K562 (cell line): ENCODE data around the gene PYY. TPM values are rescaled to one million over a fixed set of nuclear protein-coding genes. Genes with fewer than 3 reads are reported as not detected.
"Not testable (repeated sequence)": the region's sequence is repeated elsewhere in the genome, so short reads cannot be mapped to it uniquely, and the experiment has no call there.

Source experiments
- ATAC-seq: fragments of 200-7000 bp; cut with Tn5 transposase; 3 replicates; pipeline ENCODE4 v1.9.1; 2020; ENCODE audit warnings: moderate library complexity
- BruUV-seq: library from RNA; stranded (reverse); fragments of 400-500 nt; replicated peaks from 2 replicates; lab custom pipeline; 2021; lab: Mats Ljungman, UMichigan
- CTCF ChIA-PET: fragments of 300-600 bp; formaldehyde crosslinking; extraction: SDS; loops from one replicate; lab custom pipeline; 2021; ENCODE audit warnings: low intra/inter-chr PET ratio; lab: Yijun Ruan, JAX
- POLR2A ChIA-PET: fragments of 300-600, 350-650 bp; sonication (Branson Sonifier 250); formaldehyde crosslinking; extraction: SDS; loops from one replicate; lab custom pipeline; 2021; ENCODE audit warnings: antibody characterized with exemption, inconsistent platforms; lab: Yijun Ruan, JAX
- DNase-seq, 4 experiments: peaks; one replicate each; pipeline versions ENCODE4 v3.0.0 to v3.0.0-alpha.2; 2011 to 2018; ENCODE audit warnings: low spot score in 3 of 4, mixed read lengths in 3 of 4; ENCODE audit errors: extremely low read depth in 1 of 4
- FAIRE-seq: peaks from 2 replicates; lab custom pipeline; 2011; peaks lifted over from hg19 to GRCh38; lab: Jason Lieb, UNC
- H2AFZ ChIP-seq: 2 replicates; pipeline ENCODE4 v1.6.0; 2011; ENCODE audit warnings: low read depth, low read length, control low read depth, inconsistent platforms
- H3K27ac ChIP-seq: fragments of 200-600 bp; 3 replicates; pipeline ENCODE4 v1.8.0; 2011; ENCODE audit warnings: low read depth, mild to moderate bottlenecking, control low read depth, inconsistent platforms, low read length, moderate library complexity, mixed read lengths; ENCODE audit errors: extremely low read depth
- H3K27me3 ChIP-seq, 2 experiments: fragments of 300-600 bp in 1 of 2; 2 replicates in 1 of 2; 3 replicates in 1 of 2; pipeline versions ENCODE4 v1.6.0 to v1.8.0; 2011; ENCODE audit warnings: inconsistent platforms in 2 of 2, low read length in 2 of 2, mild to moderate bottlenecking in 1 of 2, mixed read lengths in 1 of 2, moderate library complexity in 1 of 2; ENCODE audit not compliant: control insufficient read depth in 2 of 2, insufficient read depth in 2 of 2
- H3K36me3 ChIP-seq: fragments of 300-600 bp; 3 replicates; pipeline ENCODE4 v1.8.0; 2011; ENCODE audit warnings: mild to moderate bottlenecking, low read length, inconsistent platforms; ENCODE audit not compliant: control insufficient read depth, insufficient read depth
- H3K4me1 ChIP-seq, 2 experiments: fragments of 200-600 bp in 1 of 2; replicated peaks in 1 of 2; 2 replicates in 1 of 2; 3 replicates in 1 of 2; pipeline versions ENCODE4 v1.5.1 to v1.8.0; 2011; ENCODE audit warnings: inconsistent platforms in 2 of 2, low read length in 2 of 2, mild to moderate bottlenecking in 1 of 2, mixed read lengths in 1 of 2, moderate library complexity in 1 of 2; ENCODE audit not compliant: control insufficient read depth in 2 of 2, insufficient read depth in 2 of 2
- H3K4me2 ChIP-seq: 2 replicates; pipeline ENCODE4 v1.6.1; 2011; ENCODE audit warnings: low read length, control low read depth, inconsistent platforms, mixed read lengths; ENCODE audit not compliant: insufficient read depth
- H3K4me3 ChIP-seq: fragments of 200-600 bp; sonication (generic), shearing (Covaris generic); 2 replicates; pipeline ENCODE4 v1.5.1; 2016; ENCODE audit warnings: control low read depth, inconsistent platforms
- H3K79me2 ChIP-seq: fragments of 200-600 bp; 3 replicates; pipeline ENCODE4 v1.8.0; 2011; ENCODE audit warnings: low read length, inconsistent platforms; ENCODE audit not compliant: control insufficient read depth, insufficient read depth
- H3K9ac ChIP-seq, 2 experiments: 2 replicates each; pipeline versions ENCODE4 v1.6.0 to v1.6.1; 2011; ENCODE audit warnings: low read depth in 2 of 2, low read length in 2 of 2, control low read depth in 1 of 2, inconsistent platforms in 1 of 2, mild to moderate bottlenecking in 1 of 2, mixed read lengths in 1 of 2; ENCODE audit not compliant: insufficient read depth in 1 of 2
- H3K9me1 ChIP-seq: one replicate; pipeline ENCODE4 v1.6.0; 2011; ENCODE audit warnings: inconsistent platforms, mild to moderate bottlenecking, low read length, moderate library complexity; ENCODE audit not compliant: control insufficient read depth, insufficient read depth
- H3K9me3 ChIP-seq: replicated peaks from 2 replicates; pipeline ENCODE4 v1.5.1; 2011; ENCODE audit warnings: low read depth, low read length, inconsistent platforms; ENCODE audit not compliant: control insufficient read depth, insufficient read depth
- H4K20me1 ChIP-seq: replicated peaks from 2 replicates; pipeline ENCODE4 v1.6.1; 2011; ENCODE audit warnings: low read length, inconsistent platforms, mixed read lengths; ENCODE audit not compliant: control insufficient read depth, insufficient read depth
- ATF3 ChIP-seq, 2 experiments: fragments of 450-650 bp in 1 of 2; sonication (generic) in 1 of 2; formaldehyde crosslinking in 1 of 2; IDR thresholded peaks in 1 of 2; conservative IDR thresholded peaks in 1 of 2; 2 replicates each; pipeline versions ENCODE4 v1.6.1 to v1.8.1; 2016 to 2023; ENCODE audit warnings: mild to moderate bottlenecking in 2 of 2, moderate library complexity in 2 of 2, inconsistent platforms in 1 of 2, missing genetic modification reagents in 1 of 2
- FOS ChIP-seq: IDR thresholded peaks from 3 replicates; pipeline ENCODE4 v1.6.1; 2011; ENCODE audit not compliant: insufficient read length; ENCODE audit errors: extremely low read depth
- JUN ChIP-seq, 2 experiments: sonication (generic) in 1 of 2; formaldehyde crosslinking in 1 of 2; IDR thresholded peaks; 2 replicates each; pipeline versions ENCODE4 v1.6.1 to v1.8.0; 2012 to 2022; ENCODE audit warnings: borderline replicate concordance in 2 of 2, mild to moderate bottlenecking in 2 of 2, improper control_type of control experiment in 1 of 2, low read depth in 1 of 2, low read length in 1 of 2, missing genetic modification reagents in 1 of 2
- JUND ChIP-seq, 2 experiments: IDR thresholded peaks; 2 replicates in 1 of 2; 3 replicates in 1 of 2; pipeline ENCODE4 v1.6.1; 2011; ENCODE audit warnings: borderline replicate concordance in 2 of 2, low read depth in 2 of 2, low read length in 2 of 2, improper control_type of control experiment in 1 of 2, missing biosample characterization in 1 of 2, missing genetic modification characterization in 1 of 2, missing genetic modification reagents in 1 of 2
- MNT ChIP-seq, 2 experiments: fragments of 450-650 bp; conservative IDR thresholded peaks; 2 replicates each; pipeline ENCODE4 v1.6.1; 2017; ENCODE audit warnings: mild to moderate bottlenecking in 2 of 2, moderate library complexity in 2 of 2
- NFIC ChIP-seq: fragments of 450-650 bp; IDR thresholded peaks from 2 replicates; pipeline ENCODE4 v1.6.1; 2017; ENCODE audit warnings: mild to moderate bottlenecking, inconsistent platforms
- RCOR1 ChIP-seq, 2 experiments: IDR thresholded peaks; 2 replicates each; pipeline ENCODE4 v1.6.1; 2012; ENCODE audit warnings: low read depth in 2 of 2, low read length in 2 of 2, borderline replicate concordance in 1 of 2, improper control_type of control experiment in 1 of 2
- SMARCA4 ChIP-seq: fragments of 450-650 bp; IDR thresholded peaks from 2 replicates; pipeline ENCODE4 v1.6.1; 2016
- TEAD4 ChIP-seq, 2 experiments: sonication (generic) in 1 of 2; formaldehyde crosslinking in 1 of 2; IDR thresholded peaks; 2 replicates each; pipeline versions ENCODE4 v1.6.1 to v1.8.0; 2012 to 2022; ENCODE audit warnings: borderline replicate concordance in 1 of 2, inconsistent platforms in 1 of 2, low read length in 1 of 2, mild to moderate bottlenecking in 1 of 2, missing genetic modification reagents in 1 of 2
- ZNF121 ChIP-seq: sonication (generic); formaldehyde crosslinking; conservative IDR thresholded peaks from 2 replicates; pipeline ENCODE4 v1.8.0; 2022; ENCODE audit warnings: missing genetic modification reagents
- WGBS: fragments of 100-300 bp; shearing (Covaris generic); methylation state at CpG from one replicate; pipeline ENCODE4 v1.1.6; 2016; ENCODE audit warnings: low coverage, mixed read lengths; ENCODE audit not compliant: insufficient coverage; ENCODE audit errors: missing lambda C conversion rate; 5-methylcytosine and 5-hydroxymethylcytosine counted together
- in situ Hi-C: fragments of 300-500 bp; cut with MboI; formaldehyde crosslinking; loops from 4 replicates; pipeline ENCODE4 v1.15.0; 2018; ENCODE audit warnings: inconsistent platforms, mixed read lengths
- intact Hi-C: fragments of 100-400 bp; cut with micrococcal nuclease; formaldehyde crosslinking; loops from 2 replicates; pipeline ENCODE4 v1.14.2; 2022
- polyA plus RNA-seq, 8 experiments: library from polyadenylated mRNA; depleted of rRNA in 4 of 8; stranded (reverse) in 5 of 8; unstranded in 3 of 8; fragments of >200 nt; fragmentation: Nextera tagmentation in 2 of 8; fragmentation: Illumina TruSeq in 1 of 8; extraction: Ambion mirVana in 2 of 8; extraction: Trizol in 1 of 8; gene quantifications; 2 replicates each; pipeline versions ENCODE4 v1.2.1 to v1.2.3, GENCODE V29; 2011 to 2014; ENCODE audit warnings: inconsistent platforms in 1 of 8, missing spikeins in 1 of 8
- total RNA-seq, 7 experiments: library from RNA; depleted of rRNA in 6 of 7; stranded (reverse); fragments of >200 nt in 6 of 7; fragmentation: Illumina TruSeq in 2 of 7; extraction: Trizol in 2 of 7; gene quantifications; 2 replicates each; pipeline versions ENCODE4 v1.2.1 to v1.2.3, GENCODE V29; 2011 to 2021; ENCODE audit warnings: low replicate concordance in 1 of 7

PYY gene
- total and polyA plus RNA-seq, 9 of the 15 experiments (the other 6 are each of a cell fraction or from before 2014, with no cell fraction given): not detected

- TF ChIP-seq TEAD4 (IDR thresholded peaks at IDR 0.05; ENCODE audit: low read length): peak; percentile 19; the same call in 1 of the 2 replicates
- TF ChIP-seq TEAD4 (CRISPR knock-in tag; IDR thresholded peaks at IDR 0.05; ENCODE audit: borderline replicate concordance): no peak
- TF ChIP-seq FOS: no peak
- peak; percentile 75 for TF ChIP-seq ATF3 (IDR thresholded peaks at IDR 0.05)
- TF ChIP-seq ATF3 (CRISPR knock-in tag; conservative IDR thresholded peaks at IDR 0.05): no peak
- peak; percentile 50; the same call in 1 of the 2 replicates for TF ChIP-seq ZNF121 (CRISPR knock-in tag)
- TF ChIP-seq NFIC: 0 out of 2 replicates have a peak, but pooled peaks have one; percentile 4
- peak; percentile 57; the same call in 1 of the 2 replicates for TF ChIP-seq JUN (IDR thresholded peaks at IDR 0.05; ENCODE audit: borderline replicate concordance, low read depth, low read length)
- TF ChIP-seq JUN (CRISPR knock-in tag; IDR thresholded peaks at IDR 0.05; ENCODE audit: borderline replicate concordance): no peak
- TF ChIP-seq RCOR1 (IDR thresholded peaks at IDR 0.05; ENCODE audit: borderline replicate concordance in 1 of 2, low read depth in 2 of 2, low read length in 2 of 2): peak in 1 of 2 experiments; percentile 52; a peak in 1 of 4 replicates
- peak; percentile 92 for TF ChIP-seq JUND (IDR thresholded peaks at IDR 0.05; ENCODE audit: borderline replicate concordance, low read depth, low read length)
- peak; percentile 90; the same call in 2 of the 3 replicates for TF ChIP-seq JUND (tag; IDR thresholded peaks at IDR 0.05; ENCODE audit: borderline replicate concordance, low read depth, low read length)
- TF ChIP-seq SMARCA4: peak; percentile 19; the same call in 1 of the 2 replicates
- no peak for TF ChIP-seq MNT (conservative IDR thresholded peaks at IDR 0.05)
These were observed 44.8 kb upstream of the PYY start (continued) for GRCh38 chr17:43998552-43998951.

GRCh38 chr17:43997180-43997579 lies 43.4 kb upstream of the PYY start:
- H3K4me3 ChIP-seq, intact Hi-C loops, H3K4me2 ChIP-seq, CTCF ChIA-PET, BruUV-seq, H3K36me3 ChIP-seq, ATAC-seq, H4K20me1 ChIP-seq, H3K4me1 ChIP-seq, in situ Hi-C loops, H2AFZ ChIP-seq, FAIRE-seq, H3K27me3 ChIP-seq, DNase-seq, H3K9ac ChIP-seq, H3K9me1 ChIP-seq, H3K79me2 ChIP-seq, H3K27ac ChIP-seq, H3K9me3 ChIP-seq: not testable (repeated sequence)
- POLR2A ChIA-PET: interaction anchor here (0.6 to 2.4 kb wide), 4 partner anchors 14 to 326 kb away, joined by 3 to 6 read pairs (median 4); no protein-coding TSS in a partner anchor
- 12% methylated on average over 5 of the region's 5 CpGs for WGBS
